AG09319 (cell line): Measurements from ENCODE around the gene SPATA13.
"Not testable (repeated sequence)": the region's sequence is repeated elsewhere in the genome, so short reads cannot be mapped to it uniquely, and the experiment has no call there.

Experiments used
- DNase-seq: peaks from one replicate; pipeline ENCODE4 v3.0.0-alpha.2; 2010; ENCODE audit warnings: low read depth; ENCODE audit errors: extremely low read depth
- TF ChIP-seq, protein P1 (sequence below): IDR thresholded peaks from 2 replicates; pipeline ENCODE4 v1.5.1; 2011; ENCODE audit warnings: low read depth, mild to moderate bottlenecking, inconsistent platforms, low read length, moderate library complexity

Gene SPATA13

DNA sequence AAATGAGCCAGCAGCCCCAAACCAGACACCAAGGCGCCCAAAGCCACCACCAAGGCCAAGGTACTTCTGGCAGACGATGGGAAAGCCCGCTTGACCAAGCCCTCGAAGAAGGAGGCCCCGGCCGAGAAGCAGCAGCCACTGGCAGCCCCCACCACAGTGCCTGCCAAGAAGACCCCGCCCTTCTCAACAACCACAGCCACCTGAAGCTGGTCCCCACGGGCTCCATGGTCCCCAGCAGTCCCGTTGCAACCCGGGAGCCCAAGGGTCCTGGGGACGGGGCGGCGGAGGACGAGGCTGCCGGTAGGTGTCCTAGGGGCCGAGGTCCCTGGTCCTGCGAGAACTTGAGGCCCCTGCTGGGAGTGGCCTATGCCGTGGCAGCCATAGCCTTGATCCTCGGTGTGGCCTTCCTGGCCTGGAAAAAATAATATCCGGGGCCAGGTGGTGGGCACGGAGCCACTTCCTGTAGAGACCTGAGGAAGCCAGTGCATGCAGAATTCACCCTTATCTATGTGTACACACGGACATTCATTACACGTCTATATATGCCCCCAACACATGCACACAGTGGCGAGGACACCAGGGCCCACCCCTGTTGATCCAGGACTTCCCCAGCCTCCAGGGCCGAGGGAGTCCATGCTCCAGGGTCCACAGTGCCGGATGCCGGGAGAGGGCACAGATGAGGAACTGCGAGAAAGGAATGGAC is 162.7 kb downstream of the SPATA13 start:
- TF ChIP-seq, protein P1, sequence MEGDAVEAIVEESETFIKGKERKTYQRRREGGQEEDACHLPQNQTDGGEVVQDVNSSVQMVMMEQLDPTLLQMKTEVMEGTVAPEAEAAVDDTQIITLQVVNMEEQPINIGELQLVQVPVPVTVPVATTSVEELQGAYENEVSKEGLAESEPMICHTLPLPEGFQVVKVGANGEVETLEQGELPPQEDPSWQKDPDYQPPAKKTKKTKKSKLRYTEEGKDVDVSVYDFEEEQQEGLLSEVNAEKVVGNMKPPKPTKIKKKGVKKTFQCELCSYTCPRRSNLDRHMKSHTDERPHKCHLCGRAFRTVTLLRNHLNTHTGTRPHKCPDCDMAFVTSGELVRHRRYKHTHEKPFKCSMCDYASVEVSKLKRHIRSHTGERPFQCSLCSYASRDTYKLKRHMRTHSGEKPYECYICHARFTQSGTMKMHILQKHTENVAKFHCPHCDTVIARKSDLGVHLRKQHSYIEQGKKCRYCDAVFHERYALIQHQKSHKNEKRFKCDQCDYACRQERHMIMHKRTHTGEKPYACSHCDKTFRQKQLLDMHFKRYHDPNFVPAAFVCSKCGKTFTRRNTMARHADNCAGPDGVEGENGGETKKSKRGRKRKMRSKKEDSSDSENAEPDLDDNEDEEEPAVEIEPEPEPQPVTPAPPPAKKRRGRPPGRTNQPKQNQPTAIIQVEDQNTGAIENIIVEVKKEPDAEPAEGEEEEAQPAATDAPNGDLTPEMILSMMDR, result no peak
- no peak for DNase-seq

- no peak for DNase-seq
- TF ChIP-seq, protein P1, result no peak
Observed at GRCh38 chr13:24323739-24324075, 163.2 kb downstream of the SPATA13 start.

DNA sequence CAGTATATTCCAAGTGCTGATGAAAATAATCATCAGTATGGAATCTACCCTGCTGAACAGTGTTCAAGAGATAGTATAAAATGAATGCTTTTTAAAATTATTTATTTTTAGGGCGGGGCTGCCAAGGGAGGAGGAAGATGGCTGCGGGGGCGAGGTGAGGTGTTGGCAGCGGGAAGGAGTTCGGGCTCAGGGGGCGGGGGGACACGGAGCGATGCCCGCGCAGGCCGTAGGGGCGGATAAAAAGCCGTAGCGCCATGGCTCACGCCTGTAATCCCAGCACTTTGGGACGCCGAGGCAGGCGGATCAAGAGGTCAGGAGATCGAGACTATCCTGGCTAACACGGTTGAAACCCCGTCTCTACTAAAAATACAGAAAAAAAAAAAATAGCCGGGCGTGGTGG is 167.1 kb downstream of the SPATA13 start:
- not testable (repeated sequence) for DNase-seq

DNA sequence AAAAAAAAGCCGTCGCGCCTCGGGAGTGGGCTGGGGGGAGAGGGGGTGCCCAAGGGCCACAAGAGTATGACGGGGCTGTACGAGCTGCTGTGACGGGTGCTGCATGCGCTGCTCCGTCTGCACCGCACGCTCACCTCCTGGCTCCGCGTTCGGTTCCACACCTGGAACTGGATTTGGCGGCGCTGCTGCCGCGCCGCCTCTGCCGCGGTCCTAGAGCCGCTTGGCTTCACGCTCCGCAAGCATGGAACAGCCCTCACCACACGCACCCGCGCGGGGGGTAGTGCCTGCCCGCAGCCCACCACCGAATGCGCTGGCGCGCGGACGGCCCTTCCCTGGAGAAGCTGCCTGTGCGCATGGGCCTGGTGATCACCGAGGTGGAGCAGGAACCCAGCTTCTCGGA is 167.6 kb downstream of the SPATA13 start:
- no peak for DNase-seq
- TF ChIP-seq, protein P1, result no peak

DNA sequence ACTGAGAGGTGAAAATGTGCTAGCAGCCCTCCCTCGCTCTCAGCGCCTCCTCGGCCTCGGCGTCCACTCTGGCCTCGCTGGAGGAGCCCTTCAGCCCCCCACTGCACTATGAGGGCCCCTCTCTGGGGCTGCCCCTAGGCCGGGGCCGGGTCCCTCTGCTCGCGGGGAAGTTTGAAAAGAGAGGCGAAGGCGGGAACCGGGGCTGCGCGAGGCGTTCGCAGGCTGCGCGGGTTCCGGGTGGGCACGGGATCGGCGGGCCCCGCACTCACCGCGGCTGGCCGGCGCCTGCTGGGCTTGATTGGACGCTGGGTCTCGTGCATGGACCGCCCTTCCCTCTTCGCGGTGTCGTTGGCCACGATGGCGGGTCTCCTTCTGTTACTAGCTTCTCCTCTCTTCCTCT is 178.2 kb downstream of the SPATA13 start:
- TF ChIP-seq, protein P1, result no peak
- no peak for DNase-seq

DNA sequence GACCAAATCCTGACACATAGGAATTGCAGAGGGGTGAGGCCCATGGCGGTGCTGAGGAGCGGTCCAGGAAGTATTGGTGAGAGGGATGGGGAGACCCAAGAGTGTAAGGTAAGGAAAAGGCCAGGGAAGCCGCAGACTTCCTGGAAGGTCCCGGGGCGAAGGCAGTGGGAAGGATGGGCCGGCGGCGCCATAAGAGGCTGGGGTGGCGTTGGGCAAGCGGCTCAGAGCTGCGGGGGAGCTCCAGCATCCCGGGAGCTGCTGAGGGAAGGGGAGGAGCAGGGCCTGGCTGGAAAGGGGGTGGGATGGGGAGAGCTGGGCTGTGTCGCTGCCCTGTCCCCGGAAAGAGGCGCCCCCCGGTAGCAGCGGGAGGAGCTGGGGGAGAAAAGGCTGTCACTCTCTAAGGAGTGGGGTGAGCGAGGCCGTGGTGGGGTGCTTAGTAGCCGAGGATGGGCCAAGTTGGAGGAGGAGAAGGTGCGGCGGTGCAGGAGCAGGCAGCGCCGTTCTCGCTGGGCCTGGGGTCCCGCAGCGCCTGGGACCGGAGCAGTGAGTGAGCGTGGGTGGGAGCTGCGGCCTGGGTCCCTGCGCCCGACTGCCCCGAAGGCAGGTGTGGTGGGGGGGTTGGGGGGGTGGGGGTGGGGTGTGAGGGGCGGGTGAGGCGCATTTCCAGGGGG is 179.6 kb downstream of the SPATA13 start:
- no peak for DNase-seq
- TF ChIP-seq, protein P1, result no peak

- DNase-seq, result no peak
- TF ChIP-seq, protein P1, result no peak
Observed at GRCh38 chr13:24340608-24340955, 180.1 kb downstream of the SPATA13 start.

DNA sequence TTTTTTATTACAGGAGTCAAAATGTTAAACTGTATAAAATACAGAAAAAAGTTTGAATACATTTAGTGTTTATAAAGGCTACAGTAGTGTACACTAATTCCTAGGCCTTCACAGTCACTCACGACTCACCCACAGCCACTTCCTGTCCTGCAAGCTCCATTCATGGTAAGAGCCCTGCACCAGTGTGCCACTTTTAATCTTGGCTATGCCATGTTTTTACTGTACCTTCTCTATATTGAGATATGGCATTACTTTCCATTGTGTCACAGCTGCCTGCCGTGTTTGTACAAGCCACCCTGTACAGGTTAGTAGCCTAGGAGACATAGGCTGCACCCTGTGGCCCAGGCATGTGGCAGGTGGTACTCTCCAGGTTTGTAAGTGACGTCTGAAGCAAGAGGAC is 180.9 kb downstream of the SPATA13 start:
- TF ChIP-seq, protein P1, result no peak
- DNase-seq, result no peak
